GM19463 (cell line): ENCODE results near the gene PABPC1L.
A peak's percentile ranks its signal among the peaks of the same experiment; 100 is the strongest.
"Not testable (repeated sequence)": the region's sequence is repeated elsewhere in the genome, so short reads cannot be mapped to it uniquely, and the experiment has no call there.

Experiments
- ATAC-seq: cut with Tn5 transposase; IDR thresholded peaks from one replicate; pipeline ENCODE4 v1.9.1; 2021; ENCODE audit warnings: mild to moderate bottlenecking, moderate library complexity; ENCODE audit not compliant: unreplicated experiment

PABPC1L gene

GRCh38 chr20:44909872-44910689, at the start of gene PABPC1L:
TSS of gene PABPC1L (plus strand) at chr20:44910060. CDS start at chr20:44910144, 84 bp downstream.
- ATAC-seq, result peak; percentile 98

- ATAC-seq, result no peak
These were observed 48.3 kb upstream of the PABPC1L start for GRCh38 chr20:44861531-44862006.

DNA sequence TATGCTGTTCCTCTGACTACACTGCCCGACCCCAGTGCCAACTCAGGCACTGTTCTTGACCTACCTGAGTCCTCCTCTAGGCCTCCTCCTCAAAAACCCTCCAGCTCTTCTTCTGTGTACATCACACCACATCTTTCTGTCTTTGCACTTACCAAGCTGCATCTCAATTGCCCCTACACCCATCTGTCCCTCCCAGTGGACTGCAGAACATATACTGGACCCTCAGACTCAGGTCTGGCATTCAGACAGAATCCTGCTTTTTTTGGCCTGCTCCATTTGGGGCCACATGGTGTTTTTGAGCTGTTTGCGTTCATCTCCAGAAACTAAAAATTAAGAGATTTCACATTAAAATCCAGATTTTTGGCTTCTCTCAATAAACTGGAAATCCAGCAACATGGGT, 47.6 kb upstream of the PABPC1L start:
- ATAC-seq, result no peak

GRCh38 chr20:44863365-44864084, 46.3 kb upstream of the PABPC1L start:
- not testable (repeated sequence) for ATAC-seq

GRCh38 chr20:44864493-44864892, 45.4 kb upstream of the PABPC1L start:
- not testable (repeated sequence) for ATAC-seq

- no peak for ATAC-seq
These were observed 43.0 kb upstream of the PABPC1L start for GRCh38 chr20:44866703-44867335.

DNA sequence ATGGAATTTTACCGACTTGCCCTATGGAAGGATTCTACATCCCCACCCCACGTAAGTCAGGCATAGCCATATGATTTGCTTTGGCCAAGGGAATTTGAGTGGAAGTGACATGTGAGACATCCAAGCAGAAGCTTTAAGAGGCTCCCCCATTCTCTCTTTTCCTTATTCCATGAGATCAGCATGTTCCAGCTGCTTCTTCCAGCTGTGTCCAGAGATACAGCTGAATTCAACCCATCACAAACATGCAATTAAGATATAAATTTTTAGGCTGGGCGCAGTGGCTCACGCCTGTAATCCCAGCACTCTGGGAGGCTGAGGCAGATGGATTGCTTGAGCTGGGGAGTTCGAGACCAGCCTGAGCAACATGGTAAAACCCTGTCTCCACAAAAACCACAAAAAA, 40.4 kb upstream of the PABPC1L start:
- no peak for ATAC-seq

- not testable (repeated sequence) for ATAC-seq
These were observed 27.5 kb upstream of the PABPC1L start for GRCh38 chr20:44882360-44882759.

DNA sequence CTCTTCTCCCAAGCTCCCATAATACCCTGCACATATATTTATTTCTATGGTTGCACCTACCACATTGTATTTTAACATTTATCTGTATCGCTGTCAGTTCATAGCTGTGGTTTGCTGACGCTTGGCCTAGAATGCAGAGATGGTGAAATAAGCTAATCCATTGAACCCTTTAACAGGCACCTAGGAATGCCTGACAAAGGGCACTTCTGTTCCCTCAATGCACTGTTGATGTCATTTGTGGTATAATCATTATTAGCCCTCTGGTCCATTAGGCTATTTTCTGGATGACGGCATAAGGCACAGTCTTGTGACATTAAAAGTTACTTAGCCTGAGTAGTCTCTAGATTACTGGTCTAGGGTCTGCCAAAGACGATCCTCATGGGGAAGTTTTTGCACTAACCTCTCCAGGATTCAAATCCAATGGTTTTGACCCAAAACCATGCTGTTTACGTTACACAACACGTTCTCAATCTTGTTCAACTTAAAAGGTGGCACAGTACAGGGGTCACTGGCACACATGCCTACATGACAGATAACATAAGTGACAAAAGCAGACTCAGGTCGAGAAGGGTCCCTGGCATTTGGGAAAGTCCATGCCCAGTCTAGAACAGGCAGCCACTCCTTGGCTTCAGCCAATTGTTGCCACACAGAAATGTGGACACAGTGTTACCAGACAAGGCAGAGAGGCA, 26.5 kb upstream of the PABPC1L start:
- ATAC-seq, result no peak

DNA sequence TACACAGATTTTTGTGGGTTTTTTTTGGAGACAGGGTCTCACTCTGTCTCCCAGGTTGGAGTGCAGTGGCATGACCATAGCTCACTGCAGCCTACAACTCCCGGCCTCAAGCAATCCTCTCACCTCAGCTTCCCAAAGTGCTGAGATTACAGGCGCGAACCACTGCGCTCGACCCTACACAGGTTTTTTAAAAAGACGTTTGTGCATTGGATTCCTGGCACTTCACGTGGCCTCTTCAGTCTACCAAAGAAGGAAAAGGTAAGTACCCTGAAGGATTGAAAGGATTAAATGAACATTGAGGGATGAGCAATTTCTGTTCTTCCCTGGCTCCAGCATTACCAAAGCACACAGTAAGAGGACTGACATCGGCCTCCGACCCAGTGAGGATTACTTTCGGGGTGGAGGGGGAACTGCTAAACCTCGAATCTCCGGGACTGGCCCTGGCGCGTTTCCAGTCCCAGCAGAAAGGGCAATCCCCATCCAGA, 24.9 kb upstream of the PABPC1L start:
- no peak for ATAC-seq

DNA sequence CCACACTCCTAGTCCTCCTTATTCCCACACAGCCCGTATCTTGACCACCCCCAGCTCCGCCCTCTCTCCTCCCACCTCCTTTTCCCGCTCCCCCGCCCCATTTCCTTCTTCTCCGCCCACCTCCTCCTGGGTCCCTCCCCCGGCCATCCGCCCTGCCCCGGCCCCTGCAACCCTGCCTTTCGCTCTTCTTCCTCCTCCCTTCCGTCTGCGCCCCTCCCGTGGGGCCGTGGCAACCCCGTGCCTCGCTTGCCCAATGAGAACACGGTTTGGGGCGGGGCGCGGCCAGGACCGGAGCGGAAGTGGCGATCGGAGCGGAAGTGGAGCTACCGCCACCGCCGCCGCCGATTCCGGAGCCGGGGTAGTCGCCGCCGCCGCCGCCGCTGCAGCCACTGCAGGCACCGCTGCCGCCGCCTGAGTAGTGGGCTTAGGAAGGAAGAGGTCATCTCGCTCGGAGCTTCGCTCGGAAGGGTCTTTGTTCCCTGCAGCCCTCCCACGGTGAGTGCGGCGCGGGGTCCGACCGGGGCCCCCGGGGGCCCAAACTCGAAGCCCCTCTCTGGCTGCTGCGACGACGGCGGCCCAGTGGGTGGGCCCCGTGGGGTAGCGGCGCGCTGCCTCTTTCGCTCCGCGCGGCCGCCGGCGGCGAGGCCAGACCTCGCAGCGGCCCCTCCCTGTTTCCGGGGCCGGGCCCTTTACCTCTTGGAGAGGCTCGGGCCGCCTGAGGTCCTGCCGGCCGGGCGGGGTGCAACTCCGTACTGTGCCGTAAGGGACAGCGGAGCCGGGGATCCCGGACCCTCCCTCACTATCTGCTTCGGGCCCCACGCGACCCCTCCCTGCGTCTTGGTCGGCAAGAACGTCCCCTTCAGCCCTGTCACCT, 24.2 kb upstream of the PABPC1L start, which contains the start of gene YWHAB:
Gene YWHAB, plus strand, starts transcription at position 314 of the 874 bp plus-strand sequence. CDS start 15,829 bp downstream, outside the sequence.
- peak; percentile 95 for ATAC-seq

- no peak for ATAC-seq
These were observed 23.6 kb upstream of the PABPC1L start for GRCh38 chr20:44886266-44886651.

GRCh38 chr20:44886828-44887227, 23.0 kb upstream of the PABPC1L start:
- ATAC-seq, result no peak

GRCh38 chr20:44887466-44887865, 22.4 kb upstream of the PABPC1L start:
- ATAC-seq, result no peak

- ATAC-seq, result no peak
These were observed 21.4 kb upstream of the PABPC1L start for GRCh38 chr20:44888226-44889103.

DNA sequence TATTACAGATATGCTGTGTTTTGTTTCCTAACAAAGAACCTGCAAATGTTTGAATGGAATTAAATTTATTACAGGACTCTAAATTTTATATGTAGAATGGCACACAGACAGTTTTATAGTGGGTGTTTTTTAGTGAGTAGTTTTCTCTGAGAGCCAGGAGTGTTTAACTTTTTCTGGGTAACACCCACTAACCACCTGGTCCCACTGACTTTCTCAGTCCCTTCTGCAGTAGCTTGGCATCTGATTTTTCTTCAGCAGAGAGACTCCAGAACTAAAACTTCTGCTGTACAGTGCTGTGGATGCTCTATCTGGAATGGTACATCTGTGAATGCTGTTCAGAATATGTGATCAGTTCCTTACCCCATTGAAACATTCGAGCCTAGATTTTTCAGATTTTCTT, 18.0 kb upstream of the PABPC1L start:
- no peak for ATAC-seq

DNA sequence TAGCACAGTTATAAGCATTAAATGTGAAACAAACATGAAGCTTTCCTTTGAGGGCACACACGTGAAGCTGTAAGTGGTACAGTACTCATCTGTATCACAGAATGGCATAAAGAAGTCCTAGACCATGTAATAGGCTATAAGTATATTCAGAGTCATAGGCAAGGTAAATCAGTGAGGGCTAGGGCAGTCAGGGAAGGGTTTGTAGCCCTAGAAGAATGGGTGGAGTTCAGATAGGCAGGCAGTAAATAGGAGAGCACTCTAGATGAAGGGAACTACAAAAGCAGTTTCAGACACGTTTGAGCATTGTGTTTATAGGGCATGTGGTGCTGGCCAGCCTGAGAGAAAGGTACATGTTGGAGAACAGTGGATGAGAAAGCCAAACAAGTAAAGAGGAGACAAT, 14.9 kb upstream of the PABPC1L start:
- no peak for ATAC-seq

- ATAC-seq, result no peak
These were observed 13.3 kb upstream of the PABPC1L start for GRCh38 chr20:44896583-44896982.

- ATAC-seq, result no peak
These were observed 12.7 kb upstream of the PABPC1L start for GRCh38 chr20:44897133-44897532.
